GM23248 (cell line): ENCODE data around the gene ASB2. TPM values are rescaled to one million over a fixed set of nuclear protein-coding genes. Genes with fewer than 3 reads are reported as not detected.

ENCODE experiments used
- DNase-seq: peaks from one replicate; pipeline ENCODE4 v3.0.0-alpha.2; 2015
- H2AFZ ChIP-seq: fragments of 200-600 bp; sonication (generic); 2 replicates; pipeline ENCODE4 v1.6.1; 2016; ENCODE audit warnings: antibody characterized with exemption
- H3F3A ChIP-seq: fragments of 200-600 bp; sonication (generic); 2 replicates; pipeline ENCODE4 v1.6.1; 2016; ENCODE audit warnings: mild to moderate bottlenecking, antibody characterized with exemption, mixed run types; ENCODE audit not compliant: insufficient read depth
- H3K27ac ChIP-seq: fragments of 200-600 bp; sonication (generic); 2 replicates; pipeline ENCODE4 v1.5.1; 2016; ENCODE audit warnings: mild to moderate bottlenecking
- H3K27me3 ChIP-seq: fragments of 200-600 bp; sonication (generic); replicated peaks from 2 replicates; pipeline ENCODE4 v1.6.1; 2016; ENCODE audit warnings: mild to moderate bottlenecking; ENCODE audit not compliant: insufficient read depth
- H3K36me3 ChIP-seq: fragments of 200-600 bp; sonication (generic); 2 replicates; pipeline ENCODE4 v1.6.1; 2016; ENCODE audit warnings: low read depth, mild to moderate bottlenecking
- H3K4me1 ChIP-seq: fragments of 200-600 bp; sonication (generic); 2 replicates; pipeline ENCODE4 v1.6.1; 2016; ENCODE audit warnings: mild to moderate bottlenecking; ENCODE audit not compliant: insufficient read depth
- H3K4me2 ChIP-seq: fragments of 200-600 bp; sonication (generic); one replicate; pipeline ENCODE4 v1.6.1; 2016; ENCODE audit warnings: mild to moderate bottlenecking; ENCODE audit not compliant: unreplicated experiment
- H3K4me3 ChIP-seq: fragments of 200-600 bp; sonication (generic); 2 replicates; pipeline ENCODE4 v1.5.1; 2016; ENCODE audit warnings: mild to moderate bottlenecking
- H3K79me2 ChIP-seq: fragments of 200-600 bp; sonication (generic); 2 replicates; pipeline ENCODE4 v1.6.1; 2016; ENCODE audit warnings: mild to moderate bottlenecking; ENCODE audit not compliant: insufficient read depth
- H3K9ac ChIP-seq: fragments of 200-600 bp; sonication (generic); 2 replicates; pipeline ENCODE4 v1.6.1; 2016; ENCODE audit warnings: mild to moderate bottlenecking
- H3K9me2 ChIP-seq: fragments of 200-600 bp; sonication (generic); 2 replicates; pipeline ENCODE4 v1.6.1; 2016; ENCODE audit warnings: mixed run types, mild to moderate bottlenecking, moderate library complexity; ENCODE audit not compliant: insufficient read depth
- H3K9me3 ChIP-seq: fragments of 200-600 bp; sonication (generic); one replicate; pipeline ENCODE4 v1.6.1; 2017; ENCODE audit warnings: low read depth
- H4K20me1 ChIP-seq: fragments of 200-600 bp; sonication (generic); 2 replicates; pipeline ENCODE4 v1.6.0; 2016; ENCODE audit not compliant: insufficient read depth
- EZH2 ChIP-seq: fragments of 200-600 bp; sonication (generic); IDR thresholded peaks from 2 replicates; pipeline ENCODE4 v1.6.1; 2018; ENCODE audit warnings: antibody characterized with exemption, mild to moderate bottlenecking; ENCODE audit not compliant: insufficient read depth, poor library complexity, severe bottlenecking
- EZH2phosphoT487 ChIP-seq: fragments of 200-600 bp; sonication (generic); IDR thresholded peaks from 2 replicates; pipeline ENCODE4 v1.6.1; 2018; ENCODE audit warnings: antibody characterized with exemption, moderate library complexity, mild to moderate bottlenecking, low read depth; ENCODE audit not compliant: insufficient read depth
- WGBS, 2 experiments: methylation state at CpG; one replicate each; pipeline ENCODE4 v1.1.6; 2015 to 2017; ENCODE audit warnings: low lambda C conversion rate in 2 of 2, low coverage in 1 of 2; ENCODE audit errors: missing lambda C conversion rate in 2 of 2; 5-methylcytosine and 5-hydroxymethylcytosine counted together
- in situ Hi-C: fragments of 300-500 bp; cut with MboI; formaldehyde crosslinking; loops from 2 replicates; pipeline ENCODE4 v1.15.0; 2020
- polyA plus RNA-seq: library from polyadenylated mRNA; unstranded; fragments of >200 nt; fragmentation: Nextera tagmentation; extraction: Ambion mirVana; gene quantifications from 2 replicates; pipeline ENCODE4 v1.2.1, GENCODE V29; 2016
- total RNA-seq: library from RNA; depleted of rRNA; stranded (reverse); fragments of >200 nt; shearing (Covaris generic); gene quantifications from 2 replicates; pipeline ENCODE4 v1.2.3, GENCODE V29; 2014

Gene ASB2
- total and polyA plus RNA-seq, 2 experiments from 2014 or later, result 0.06 TPM; not detected in 1

DNA sequence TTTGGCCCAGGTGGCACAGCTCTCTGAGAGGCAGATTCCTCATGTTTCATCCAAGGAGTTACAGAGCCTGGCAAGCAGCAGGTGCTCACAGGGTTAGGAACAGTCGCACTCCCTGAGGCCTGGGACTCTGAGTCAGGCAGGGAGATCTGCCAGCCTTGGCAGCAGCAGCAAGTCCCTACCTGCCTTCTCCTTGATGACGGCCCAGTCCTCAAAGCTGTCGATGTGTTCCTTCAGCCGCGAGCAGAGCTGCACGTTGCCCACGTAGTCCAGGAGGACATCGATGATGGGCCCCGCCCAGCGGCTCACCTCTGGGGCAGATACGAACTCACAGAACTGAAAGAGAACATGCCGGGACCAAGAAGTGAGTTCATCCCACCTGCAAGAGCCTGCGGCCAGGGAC lies 38.9 kb downstream of the ASB2 start:
- H3K9ac ChIP-seq, result no peak overlapping the region
- no peak overlapping the region for H3K4me3 ChIP-seq
- 69 to 74% methylated on average over 12 of the region's 13 CpGs for WGBS, 2 experiments
- DNase-seq, result no peak
- H3K9me2 ChIP-seq, result no peaks in the 10 kb centered on the region
- H3K4me1 ChIP-seq, result no peaks in the 10 kb centered on the region
- H3K4me2 ChIP-seq, result no peak overlapping the region
- no peaks in the 10 kb centered on the region for H3K36me3 ChIP-seq
- no peaks in the 10 kb centered on the region for H3K9me3 ChIP-seq
- peaks cover 24% of the 10 kb centered on the region; the same call in 1 of the 2 replicates for H3K27me3 ChIP-seq
- no peaks in the 10 kb centered on the region for H4K20me1 ChIP-seq
- H3K79me2 ChIP-seq, result no peaks in the 10 kb centered on the region
- H3F3A ChIP-seq, result no peaks in the 10 kb centered on the region
- TF ChIP-seq EZH2phosphoT487, result no peak
- TF ChIP-seq EZH2, result no peak
- no peak overlapping the region for H3K27ac ChIP-seq
- H2AFZ ChIP-seq, result no peak overlapping the region
- in situ Hi-C loops, result loop anchor here (10.0 kb wide), 1 partner anchor 197 kb away; no protein-coding TSS in a partner anchor

DNA sequence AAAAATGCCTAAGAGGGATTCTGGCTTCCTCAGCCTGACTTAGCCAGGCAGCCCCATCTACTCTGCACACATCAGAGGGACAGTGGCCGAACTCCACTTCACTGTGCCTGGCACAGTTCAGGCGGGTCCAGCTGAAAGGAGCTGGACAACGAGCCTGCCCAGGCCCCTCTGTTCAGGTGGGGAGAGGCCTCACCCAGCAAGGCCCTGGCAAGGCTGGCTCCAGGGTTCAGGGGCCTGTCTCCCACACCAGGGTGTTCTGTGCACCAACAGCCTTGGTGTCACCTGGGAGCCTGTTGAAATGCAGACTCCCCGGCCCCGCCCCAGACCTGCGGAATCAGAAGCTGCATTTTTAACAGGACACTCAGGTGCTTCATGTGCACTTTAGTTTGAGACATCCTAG lies 39.4 kb downstream of the ASB2 start:
- H3K9me3 ChIP-seq, result no peaks in the 10 kb centered on the region
- no peak overlapping the region for H3K4me3 ChIP-seq
- 72 to 86% methylated on average over 6 of the region's 6 CpGs for WGBS, 2 experiments
- H3K27ac ChIP-seq, result no peak overlapping the region
- no peaks in the 10 kb centered on the region for H4K20me1 ChIP-seq
- no peaks in the 10 kb centered on the region for H3K36me3 ChIP-seq
- H3K9ac ChIP-seq, result no peak overlapping the region
- H3K79me2 ChIP-seq, result no peaks in the 10 kb centered on the region
- H2AFZ ChIP-seq, result no peak overlapping the region
- in situ Hi-C loops, result loop anchor here (10.0 kb wide), 1 partner anchor 198 kb away; no protein-coding TSS in a partner anchor
- H3K9me2 ChIP-seq, result no peaks in the 10 kb centered on the region
- peaks cover 24% of the 10 kb centered on the region; the same call in 1 of the 2 replicates for H3K27me3 ChIP-seq
- DNase-seq, result no peak
- no peaks in the 10 kb centered on the region for H3K4me1 ChIP-seq
- H3F3A ChIP-seq, result no peaks in the 10 kb centered on the region
- no peak for TF ChIP-seq EZH2
- TF ChIP-seq EZH2phosphoT487, result no peak
- H3K4me2 ChIP-seq, result no peak overlapping the region

DNA sequence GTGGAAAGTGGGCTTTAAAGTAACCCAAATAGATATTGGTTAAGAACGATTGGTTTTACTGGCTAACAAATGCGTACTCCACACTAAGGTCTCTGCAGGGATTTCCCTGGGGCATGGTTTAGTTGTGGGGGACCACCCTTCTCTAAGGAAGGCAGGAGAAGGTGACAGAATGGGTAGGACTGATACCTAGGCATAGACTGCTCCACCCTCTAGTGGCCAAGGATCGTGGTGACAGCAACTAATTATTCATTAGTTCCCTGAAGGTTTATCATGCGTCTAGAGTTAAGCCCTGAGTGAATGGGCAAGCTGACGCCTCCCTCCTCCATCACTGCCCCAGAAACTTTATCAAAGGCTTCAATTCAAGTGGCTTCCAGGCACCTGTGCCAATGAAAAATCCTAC lies 40.1 kb downstream of the ASB2 start:
- no peaks in the 10 kb centered on the region for H3K9me2 ChIP-seq
- no peaks in the 10 kb centered on the region for H3F3A ChIP-seq
- H3K79me2 ChIP-seq, result no peaks in the 10 kb centered on the region
- H2AFZ ChIP-seq, result no peak overlapping the region
- WGBS, 2 experiments, result 26 to 27% methylated on average over 5 of the region's 5 CpGs
- no peak overlapping the region for H3K9ac ChIP-seq
- TF ChIP-seq EZH2 (no peak), EZH2phosphoT487 (no peak)
- H3K9me3 ChIP-seq, result no peaks in the 10 kb centered on the region
- in situ Hi-C loops, result loop anchor here (10.0 kb wide), 1 partner anchor 199 kb away; no protein-coding TSS in a partner anchor
- DNase-seq, result peak; percentile 43
- H3K4me3 ChIP-seq, result no peak overlapping the region
- H4K20me1 ChIP-seq, result no peaks in the 10 kb centered on the region
- no peak overlapping the region for H3K27ac ChIP-seq
- no peak overlapping the region for H3K4me2 ChIP-seq
- no peaks in the 10 kb centered on the region for H3K4me1 ChIP-seq
- H3K36me3 ChIP-seq, result no peaks in the 10 kb centered on the region
- peaks cover 24% of the 10 kb centered on the region; the same call in 1 of the 2 replicates for H3K27me3 ChIP-seq

DNA sequence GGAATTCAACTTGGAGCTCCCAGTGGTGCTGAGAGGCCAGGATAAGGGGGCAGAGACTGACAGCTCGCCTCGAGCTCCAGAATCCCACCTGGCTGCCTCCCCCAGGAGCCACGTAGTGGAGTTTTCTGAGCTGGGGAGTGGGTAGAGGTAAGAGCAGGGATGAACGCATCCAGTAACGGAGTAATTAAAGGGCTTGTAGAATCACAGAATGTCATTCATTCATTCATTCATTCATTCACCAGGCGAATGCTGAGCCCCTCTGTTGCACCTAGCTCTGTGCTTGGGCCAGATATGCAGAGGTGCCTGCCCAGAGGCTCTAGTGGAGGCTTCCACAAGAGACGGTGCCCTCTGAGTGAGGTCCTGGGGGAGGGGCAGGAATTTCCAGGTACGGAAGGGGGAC lies 41.2 kb downstream of the ASB2 start:
- Histone ChIP-seq H3K4me2 (no peak overlapping the region), H3K27me3 (peaks cover 24% of the 10 kb centered on the region; the same call in 1 of the 2 replicates), H3K9me3 (no peaks in the 10 kb centered on the region), H4K20me1 (no peaks in the 10 kb centered on the region), H3K4me1 (no peaks in the 10 kb centered on the region), H3K27ac (no peak overlapping the region), H3F3A (no peaks in the 10 kb centered on the region), H3K9me2 (no peaks in the 10 kb centered on the region), H3K79me2 (no peaks in the 10 kb centered on the region), H3K4me3 (no peak overlapping the region), H3K36me3 (no peaks in the 10 kb centered on the region), H2AFZ (no peak overlapping the region), H3K9ac (no peak overlapping the region)
- no peak for DNase-seq
- no peak for TF ChIP-seq EZH2phosphoT487
- in situ Hi-C loops, result loop anchor here (10.0 kb wide), 1 partner anchor 200 kb away; no protein-coding TSS in a partner anchor
- 39 to 41% methylated on average over 8 of the region's 8 CpGs for WGBS, 2 experiments
